Omental fat pad (tissue), 4 donors: Measurements from ENCODE around the gene PVR. TPM values are rescaled to one million over a fixed set of nuclear protein-coding genes. Genes with fewer than 3 reads are reported as not detected.
"Not testable (repeated sequence)": the region's sequence is repeated elsewhere in the genome, so short reads cannot be mapped to it uniquely, and the experiment has no call there.

ENCODE experiments used
- ATAC-seq: fragments of 150-250 bp; one replicate; pipeline ENCODE4 v1.9.1; 2016; ENCODE audit warnings: mild to moderate bottlenecking, moderate library complexity; ENCODE audit not compliant: low FRiP score
- DNase-seq: peaks from one replicate; pipeline ENCODE4 v3.0.0-alpha.2; 2019; ENCODE audit warnings: low spot score
- total RNA-seq, 4 donors: library from RNA; depleted of rRNA; stranded (reverse); fragments of >200 nt; gene quantifications; one replicate each; pipeline ENCODE4 v1.1.0, GENCODE V29; 2016
- TF ChIP-seq, protein P1 (sequence below), 3 donors: fragments of 450-650 bp; IDR thresholded peaks; one replicate each; pipeline ENCODE4 v1.5.1; 2016 to 2017; ENCODE audit warnings: antibody characterized with exemption in 3 of 3, mild to moderate bottlenecking in 3 of 3, moderate library complexity in 2 of 3

Gene PVR
- total RNA-seq, 4 donors from 2014 or later = 17.0 to 93.9 (median 28.6) TPM

DNA sequence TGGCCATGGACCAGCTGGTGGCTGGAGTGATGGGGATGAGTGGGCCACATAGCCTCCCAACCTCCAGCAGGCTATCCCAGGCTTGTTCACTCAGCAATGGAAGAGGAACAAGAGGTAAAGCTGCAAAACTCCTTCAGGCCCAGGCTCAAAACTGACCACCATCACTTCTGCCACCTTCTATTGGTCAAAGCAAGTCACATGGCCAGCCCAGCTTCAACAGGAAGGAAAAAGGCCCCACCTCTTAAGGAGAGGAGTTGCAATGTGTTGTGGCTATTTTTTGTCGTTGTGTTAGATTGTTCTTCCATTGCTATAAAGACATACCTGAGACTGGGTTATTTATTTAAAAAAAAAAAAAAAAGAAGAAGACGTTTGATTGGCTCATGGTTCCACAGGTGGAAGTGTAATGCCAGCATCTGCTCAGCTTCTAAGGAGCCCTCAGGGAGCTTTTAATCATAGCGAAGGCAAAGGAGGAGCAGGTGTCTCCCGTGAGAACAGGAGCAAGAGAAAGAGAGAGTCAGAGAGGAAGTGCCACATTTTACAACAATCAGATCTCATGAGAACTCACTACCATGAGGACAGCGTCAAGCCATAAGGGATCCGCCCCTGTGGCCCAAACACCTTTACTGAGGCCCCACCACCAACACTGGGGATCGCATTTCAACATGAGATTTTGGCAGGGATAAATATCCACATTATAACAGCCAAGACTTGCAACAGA lies 24.9 kb upstream of the PVR start:
- no peak for DNase-seq
- TF ChIP-seq, protein P1, sequence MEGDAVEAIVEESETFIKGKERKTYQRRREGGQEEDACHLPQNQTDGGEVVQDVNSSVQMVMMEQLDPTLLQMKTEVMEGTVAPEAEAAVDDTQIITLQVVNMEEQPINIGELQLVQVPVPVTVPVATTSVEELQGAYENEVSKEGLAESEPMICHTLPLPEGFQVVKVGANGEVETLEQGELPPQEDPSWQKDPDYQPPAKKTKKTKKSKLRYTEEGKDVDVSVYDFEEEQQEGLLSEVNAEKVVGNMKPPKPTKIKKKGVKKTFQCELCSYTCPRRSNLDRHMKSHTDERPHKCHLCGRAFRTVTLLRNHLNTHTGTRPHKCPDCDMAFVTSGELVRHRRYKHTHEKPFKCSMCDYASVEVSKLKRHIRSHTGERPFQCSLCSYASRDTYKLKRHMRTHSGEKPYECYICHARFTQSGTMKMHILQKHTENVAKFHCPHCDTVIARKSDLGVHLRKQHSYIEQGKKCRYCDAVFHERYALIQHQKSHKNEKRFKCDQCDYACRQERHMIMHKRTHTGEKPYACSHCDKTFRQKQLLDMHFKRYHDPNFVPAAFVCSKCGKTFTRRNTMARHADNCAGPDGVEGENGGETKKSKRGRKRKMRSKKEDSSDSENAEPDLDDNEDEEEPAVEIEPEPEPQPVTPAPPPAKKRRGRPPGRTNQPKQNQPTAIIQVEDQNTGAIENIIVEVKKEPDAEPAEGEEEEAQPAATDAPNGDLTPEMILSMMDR (IDR thresholded peaks at IDR 0.05) = no peak

DNA sequence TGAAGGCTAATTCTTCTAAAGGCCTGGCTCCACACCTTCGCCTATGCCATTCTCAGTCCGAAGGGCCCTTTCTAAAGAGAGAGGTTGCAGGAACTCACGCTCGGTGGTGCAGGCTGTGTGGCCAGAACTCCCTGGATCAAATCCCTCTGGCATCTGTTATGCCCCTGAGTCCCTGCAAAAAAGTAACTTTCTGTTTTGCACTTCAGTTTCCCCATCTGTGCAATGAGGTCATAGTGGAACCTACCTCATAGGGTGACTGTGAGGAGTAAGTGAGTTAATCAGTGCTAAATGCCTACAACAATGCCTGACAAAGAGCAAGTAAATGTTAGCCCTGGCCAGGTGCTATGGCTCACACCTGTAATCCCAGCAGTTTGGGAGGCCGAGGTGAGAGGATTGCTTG lies 23.0 kb upstream of the PVR start:
- no peak for ATAC-seq
- TF ChIP-seq, protein P1 (IDR thresholded peaks at IDR 0.05) = no peak
- DNase-seq = no peak

More for the DNA sequence above, 24.9 kb upstream of the PVR start:
- ATAC-seq = no peak

DNA sequence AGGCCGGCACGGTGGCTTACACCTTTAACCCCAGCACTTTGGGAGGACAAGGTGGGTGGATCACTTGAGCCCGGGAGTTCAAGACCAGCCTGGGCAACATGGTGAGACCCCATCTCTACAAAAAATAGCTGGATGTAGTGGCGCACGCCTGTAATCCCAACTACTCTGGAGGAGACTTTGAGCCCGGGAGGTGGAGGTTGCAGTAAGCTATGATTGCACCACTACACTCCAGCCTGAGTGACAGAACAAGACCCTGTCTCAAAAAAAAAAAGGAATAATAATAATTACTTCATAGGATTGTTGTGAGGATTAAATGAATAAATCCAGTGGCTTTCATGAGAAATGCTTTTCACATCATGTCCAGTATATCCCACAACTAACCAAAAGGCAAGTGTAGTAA lies 22.3 kb upstream of the PVR start:
- no peak for DNase-seq
- TF ChIP-seq, protein P1 (IDR thresholded peaks at IDR 0.05) = no peak
- ATAC-seq = no peak

DNA sequence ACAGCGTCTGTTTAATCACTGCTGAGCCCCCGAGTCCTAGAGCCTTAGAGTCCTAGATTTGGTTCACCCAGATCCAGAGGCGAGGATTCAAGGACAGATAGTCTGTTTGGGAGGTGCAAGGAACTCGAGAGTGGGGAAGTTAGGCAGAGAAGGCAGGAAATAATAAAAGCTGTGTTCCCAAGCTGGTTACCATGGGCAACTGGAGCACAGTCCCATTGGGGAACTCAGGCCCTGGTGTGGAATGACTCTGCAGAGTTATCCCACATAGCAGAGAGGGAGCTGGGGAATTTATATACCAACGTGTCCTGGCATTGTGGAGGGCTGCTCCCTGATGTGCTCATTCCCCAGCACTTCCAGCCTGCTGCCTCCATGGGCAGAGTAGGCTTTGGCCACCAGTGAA lies 20.6 kb upstream of the PVR start:
- TF ChIP-seq, protein P1 (IDR thresholded peaks at IDR 0.05) = no peak
- no peak for DNase-seq
- no peak for ATAC-seq

DNA sequence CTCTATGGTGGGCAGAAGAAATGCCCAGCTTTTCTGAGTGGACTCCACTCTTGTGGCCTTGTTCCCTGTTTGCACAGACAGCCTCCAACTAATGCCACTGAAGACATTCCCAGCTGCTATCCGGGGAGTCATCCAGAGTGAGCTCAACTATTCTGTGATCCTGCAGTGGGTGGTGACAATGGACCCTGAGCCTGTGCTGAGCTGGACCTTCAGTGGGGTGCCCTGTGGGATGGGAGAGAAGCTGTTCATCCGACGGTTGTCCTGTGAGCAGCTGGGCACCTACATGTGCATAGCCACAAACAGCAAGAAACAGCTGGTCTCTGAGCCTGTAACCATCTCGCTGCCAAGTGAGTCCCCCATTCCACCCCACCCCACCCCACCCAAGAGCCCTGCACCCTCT lies 20.1 kb upstream of the PVR start:
- TF ChIP-seq, protein P1 (IDR thresholded peaks at IDR 0.05) = no peak
- ATAC-seq (no peak), DNase-seq (no peak)

DNA sequence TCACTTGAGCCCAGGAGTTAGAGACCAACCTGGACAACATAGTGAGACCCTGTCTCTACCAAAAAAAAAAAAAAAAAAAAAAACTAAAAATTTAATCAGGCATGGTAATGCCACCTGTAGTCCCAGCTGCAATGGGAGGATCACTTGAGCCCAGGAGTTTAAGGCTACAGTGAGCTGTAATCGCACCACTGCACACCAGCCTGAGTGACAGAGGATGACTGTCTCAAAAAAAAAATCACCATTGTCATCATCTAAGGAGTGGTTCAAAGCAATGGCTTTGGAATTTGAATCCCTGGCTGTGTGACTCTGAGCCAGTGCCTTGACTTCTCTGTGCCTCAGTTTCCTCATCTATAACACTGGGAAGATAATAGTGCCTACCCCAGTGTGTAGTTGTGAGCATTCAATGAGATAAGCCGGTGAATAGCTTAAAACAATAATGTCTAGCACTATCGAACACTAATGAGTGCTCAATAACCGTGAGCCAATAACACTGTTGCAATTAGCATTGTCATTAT lies 18.8 kb upstream of the PVR start:
- ATAC-seq = no peak
- no peak for DNase-seq
- TF ChIP-seq, protein P1 (IDR thresholded peaks at IDR 0.05) = no peak

DNA sequence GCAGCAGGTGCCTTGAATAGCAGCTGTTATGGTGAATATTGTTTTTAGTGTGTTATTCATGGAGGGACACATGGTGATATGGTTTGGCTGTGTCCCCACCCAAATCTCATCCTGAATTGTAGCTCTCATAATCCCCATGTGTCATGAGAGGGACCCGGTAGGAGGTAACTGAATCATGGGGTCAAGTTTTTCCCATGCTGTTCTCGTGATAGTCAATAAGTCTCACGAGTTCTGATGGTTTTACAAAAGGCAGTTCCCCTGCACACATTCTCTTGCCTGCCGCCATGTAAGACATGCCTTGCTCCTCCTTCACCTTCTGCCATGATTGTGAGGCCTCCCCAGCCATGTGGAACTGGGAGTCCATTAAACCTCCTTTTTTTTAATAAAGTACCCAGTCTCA lies 18.1 kb upstream of the PVR start:
- ATAC-seq, DNase-seq: not testable (repeated sequence)
